Activated B cell treated with CpG ODN at 0.5 μM for 24 hours (primary cell): ENCODE results near the gene CPAMD8. TPM values are rescaled to one million over a fixed set of nuclear protein-coding genes. Genes with fewer than 3 reads are reported as not detected.

Experiments used
- ATAC-seq: fragments of 200-7000 bp; cut with Tn5 transposase; one replicate; pipeline ENCODE4 v1.10.0; 2021; ENCODE audit warnings: low read depth, mild to moderate bottlenecking, moderate library complexity
- CTCF ChIA-PET: fragments of 350-600 bp; sonication (Branson Sonifier 250); formaldehyde crosslinking; loops from one replicate; lab custom pipeline; 2021; ENCODE audit warnings: antibody characterized with exemption; lab: Charles Lee
- POLR2A ChIA-PET: fragments of 350-600 bp; sonication (Branson Sonifier 250); formaldehyde crosslinking; loops from one replicate; lab custom pipeline; 2021; ENCODE audit warnings: antibody characterized with exemption; lab: Charles Lee
- DNase-seq: peaks from one replicate; pipeline ENCODE4 v3.0.0; 2022
- H3K27ac Mint-ChIP-seq: one replicate; pipeline ENCODE4 v1.8.0; 2020; ENCODE audit warnings: mixed read lengths
- H3K27me3 Mint-ChIP-seq: one replicate; pipeline ENCODE4 v1.8.0; 2021; ENCODE audit warnings: mixed read lengths
- H3K36me3 Mint-ChIP-seq: one replicate; pipeline ENCODE4 v1.8.0; 2021; ENCODE audit warnings: low read depth, mixed read lengths
- H3K4me1 Mint-ChIP-seq: one replicate; pipeline ENCODE4 v1.8.0; 2021; ENCODE audit warnings: mixed read lengths
- H3K4me3 Mint-ChIP-seq: one replicate; pipeline ENCODE4 v1.8.0; 2020; ENCODE audit warnings: mild to moderate bottlenecking, mixed read lengths
- H3K9me3 Mint-ChIP-seq: one replicate; pipeline ENCODE4 v1.8.0; 2020; ENCODE audit warnings: mixed read lengths
- CTCF ChIP-seq: fragments of 200-600 bp; IDR thresholded peaks from one replicate; pipeline ENCODE4 v1.8.0; 2022; ENCODE audit warnings: antibody characterized with exemption, mild to moderate bottlenecking
- intact Hi-C: fragments of 100-400 bp; cut with micrococcal nuclease; formaldehyde crosslinking; loops from one replicate; pipeline ENCODE4 v1.15.1; 2024
- total RNA-seq: library from RNA; stranded (reverse); gene quantifications from 2 replicates; pipeline ENCODE4 v1.2.3, GENCODE V29; 2022

Gene CPAMD8
- total RNA-seq, 1 donor from 2014 or later: 1.8 TPM

GRCh38 chr19:16946951-16947940, 79.4 kb downstream of the CPAMD8 start:
- Mint-ChIP-seq H3K36me3 (no peaks in the 10 kb centered on the region), H3K4me3 (no peak overlapping the region), H3K27me3 (peaks cover 16% of the 10 kb centered on the region), H3K9me3 (no peaks in the 10 kb centered on the region), H3K27ac (no peak overlapping the region), H3K4me1 (no peaks in the 10 kb centered on the region)
- ChIA-PET CTCF (no interaction called here), POLR2A (no interaction called here)
- no peak for DNase-seq
- ATAC-seq: no peak
- intact Hi-C loops: no loop called here
- no peak for TF ChIP-seq CTCF

- intact Hi-C loops: no loop called here
- ATAC-seq (no peak), DNase-seq (no peak)
- peaks cover 2% of the 10 kb centered on the region for H3K9me3 Mint-ChIP-seq
- no peak overlapping the region for H3K4me3 Mint-ChIP-seq
- no peak overlapping the region for H3K27ac Mint-ChIP-seq
- peaks cover 11% of the 10 kb centered on the region for H3K27me3 Mint-ChIP-seq
- no peaks in the 10 kb centered on the region for H3K36me3 Mint-ChIP-seq
- CTCF ChIA-PET: no interaction called here
- no peaks in the 10 kb centered on the region for H3K4me1 Mint-ChIP-seq
- POLR2A ChIA-PET: no interaction called here
- TF ChIP-seq CTCF: no peak
These were observed 80.7 kb downstream of the CPAMD8 start for GRCh38 chr19:16945762-16946465.

GRCh38 chr19:16945364-16945714, 81.3 kb downstream of the CPAMD8 start:
- TF ChIP-seq CTCF: no peak
- DNase-seq (no peak), ATAC-seq (no peak)
- Mint-ChIP-seq H3K4me3 (no peak overlapping the region), H3K27me3 (peaks cover 11% of the 10 kb centered on the region), H3K4me1 (no peaks in the 10 kb centered on the region), H3K36me3 (no peaks in the 10 kb centered on the region), H3K9me3 (peaks cover 2% of the 10 kb centered on the region), H3K27ac (no peak overlapping the region)
- ChIA-PET POLR2A (no interaction called here), CTCF (no interaction called here)
- intact Hi-C loops: no loop called here

- no peak for ATAC-seq
- ChIA-PET CTCF (no interaction called here), POLR2A (no interaction called here)
- no peak for TF ChIP-seq CTCF
- DNase-seq: no peak
- intact Hi-C loops: no loop called here
- Mint-ChIP-seq H3K4me1 (no peaks in the 10 kb centered on the region), H3K27me3 (peaks cover 11% of the 10 kb centered on the region), H3K36me3 (no peaks in the 10 kb centered on the region), H3K9me3 (peaks cover 2% of the 10 kb centered on the region), H3K4me3 (no peak overlapping the region), H3K27ac (no peak overlapping the region)
These were observed 81.8 kb downstream of the CPAMD8 start for GRCh38 chr19:16944626-16945363.
